KMS-11 (cell line): Measurements from ENCODE around the gene UBR2.

Experiments
- H2AFZ ChIP-seq: fragments of 200-600 bp; sonication (generic); 2 replicates; pipeline ENCODE4 v1.6.1; 2016; ENCODE audit warnings: antibody characterized with exemption, mixed run types, low read depth
- H3K27ac ChIP-seq: fragments of 200-600 bp; sonication (generic); 2 replicates; pipeline ENCODE4 v1.6.1; 2016; ENCODE audit warnings: mild to moderate bottlenecking, mixed run types
- H3K27me3 ChIP-seq: fragments of 200-600 bp; sonication (generic); 2 replicates; pipeline ENCODE4 v1.6.1; 2017; ENCODE audit warnings: mild to moderate bottlenecking, low read depth, mixed run types, moderate library complexity; ENCODE audit not compliant: insufficient read depth
- H3K36me3 ChIP-seq: fragments of 200-600 bp; sonication (generic); 2 replicates; pipeline ENCODE4 v1.6.1; 2017; ENCODE audit warnings: mild to moderate bottlenecking, mixed run types; ENCODE audit not compliant: insufficient read depth
- H3K4me1 ChIP-seq: fragments of 200-600 bp; sonication (generic); 2 replicates; pipeline ENCODE4 v1.6.1; 2016; ENCODE audit warnings: mild to moderate bottlenecking, low read depth, mixed run types; ENCODE audit not compliant: poor library complexity, severe bottlenecking
- H3K4me2 ChIP-seq: fragments of 200-600 bp; sonication (generic); 2 replicates; pipeline ENCODE4 v1.7.0; 2016; ENCODE audit warnings: mild to moderate bottlenecking, mixed run types
- H3K4me3 ChIP-seq: fragments of 200-600 bp; sonication (generic); IDR thresholded peaks from 2 replicates; pipeline ENCODE4 v1.6.1; 2017; ENCODE audit warnings: low read depth, low read length, mixed read lengths; ENCODE audit not compliant: insufficient read depth
- H3K79me2 ChIP-seq: fragments of 200-600 bp; sonication (generic); 2 replicates; pipeline ENCODE4 v1.6.1; 2016; ENCODE audit warnings: low read depth, mixed run types; ENCODE audit not compliant: insufficient read depth
- H3K9ac ChIP-seq: fragments of 200-600 bp; sonication (generic); 2 replicates; pipeline ENCODE4 v1.6.1; 2016; ENCODE audit warnings: mild to moderate bottlenecking, mixed run types
- H4K20me1 ChIP-seq: fragments of 200-600 bp; sonication (generic); 2 replicates; pipeline ENCODE4 v1.6.1; 2016; ENCODE audit warnings: mild to moderate bottlenecking, mixed run types; ENCODE audit not compliant: insufficient read depth
- CTCF ChIP-seq: fragments of 200-600 bp; sonication (generic); conservative IDR thresholded peaks from 2 replicates; pipeline ENCODE4 v1.6.1; 2017; ENCODE audit warnings: low read depth, mild to moderate bottlenecking, antibody characterized with exemption, low read length, moderate library complexity, mixed read lengths

The UBR2 gene

GRCh38 chr6:42628604-42629003 is 64.8 kb downstream of the UBR2 start:
- Histone ChIP-seq H3K4me3 (no peak overlapping the region), H3K4me1 (no peaks in the 10 kb centered on the region), H4K20me1 (no peaks in the 10 kb centered on the region), H3K36me3 (no peaks in the 10 kb centered on the region), H3K4me2 (no peak overlapping the region), H3K27me3 (no peaks in the 10 kb centered on the region), H3K9ac (no peak overlapping the region), H2AFZ (no peak overlapping the region), H3K27ac (no peak overlapping the region), H3K79me2 (no peaks in the 10 kb centered on the region)
- TF ChIP-seq CTCF = no peak

GRCh38 chr6:42629845-42630244 is 66.0 kb downstream of the UBR2 start:
- no peaks in the 10 kb centered on the region for H3K36me3 ChIP-seq
- no peaks in the 10 kb centered on the region for H4K20me1 ChIP-seq
- no peaks in the 10 kb centered on the region for H3K4me1 ChIP-seq
- no peaks in the 10 kb centered on the region for H3K27me3 ChIP-seq
- no peak overlapping the region for H3K27ac ChIP-seq
- no peak overlapping the region for H3K4me3 ChIP-seq
- no peaks in the 10 kb centered on the region for H3K79me2 ChIP-seq
- no peak overlapping the region for H2AFZ ChIP-seq
- no peak for TF ChIP-seq CTCF
- H3K4me2 ChIP-seq = no peak overlapping the region
- no peak overlapping the region for H3K9ac ChIP-seq

GRCh38 chr6:42637681-42638080 is 73.9 kb downstream of the UBR2 start:
- H3K4me3 ChIP-seq = no peak overlapping the region
- no peaks in the 10 kb centered on the region for H3K36me3 ChIP-seq
- no peaks in the 10 kb centered on the region for H3K27me3 ChIP-seq
- no peaks in the 10 kb centered on the region for H3K4me1 ChIP-seq
- no peak overlapping the region for H3K4me2 ChIP-seq
- no peak overlapping the region for H2AFZ ChIP-seq
- H4K20me1 ChIP-seq = no peaks in the 10 kb centered on the region
- no peaks in the 10 kb centered on the region for H3K79me2 ChIP-seq
- no peak overlapping the region for H3K27ac ChIP-seq
- H3K9ac ChIP-seq = no peak overlapping the region
- TF ChIP-seq CTCF = no peak

GRCh38 chr6:42642794-42643193 is 79.0 kb downstream of the UBR2 start:
- no peak overlapping the region for H3K4me2 ChIP-seq
- H3K79me2 ChIP-seq = no peaks in the 10 kb centered on the region
- H2AFZ ChIP-seq = no peak overlapping the region
- no peaks in the 10 kb centered on the region for H3K36me3 ChIP-seq
- H3K27ac ChIP-seq = no peak overlapping the region
- no peaks in the 10 kb centered on the region for H3K27me3 ChIP-seq
- no peak overlapping the region for H3K9ac ChIP-seq
- H3K4me3 ChIP-seq = no peak overlapping the region
- H4K20me1 ChIP-seq = no peaks in the 10 kb centered on the region
- H3K4me1 ChIP-seq = no peaks in the 10 kb centered on the region
- TF ChIP-seq CTCF = no peak

- Histone ChIP-seq H3K4me1 (no peaks in the 10 kb centered on the region), H3K4me2 (no peak overlapping the region), H3K27me3 (no peaks in the 10 kb centered on the region), H2AFZ (no peak overlapping the region), H3K36me3 (no peaks in the 10 kb centered on the region), H3K4me3 (no peak overlapping the region), H3K27ac (no peak overlapping the region), H3K9ac (no peak overlapping the region), H3K79me2 (no peaks in the 10 kb centered on the region), H4K20me1 (no peaks in the 10 kb centered on the region)
- TF ChIP-seq CTCF = no peak
These were observed 80.4 kb downstream of the UBR2 start for GRCh38 chr6:42644211-42644610.
